ENCODE results near the gene AAGAB. TPM values are rescaled to one million over a fixed set of nuclear protein-coding genes. Genes with fewer than 3 reads are reported as not detected.

AAGAB gene
- total RNA-seq, 1 donor from 2014 or later, result 60.5 TPM

- Mint-ChIP-seq H3K4me1 (ENCODE audit: low read depth) (peaks cover 2% of the 10 kb centered on the region), H3K9me3 (ENCODE audit: low read depth) (no peaks in the 10 kb centered on the region), H3K27ac (no peak overlapping the region), H3K27me3 (no peaks in the 10 kb centered on the region), H3K4me3 (ENCODE audit: low read depth) (no peak overlapping the region), H3K36me3 (ENCODE audit: insufficient read depth) (peaks cover 14% of the 10 kb centered on the region)
- TF ChIP-seq CTCF (IDR thresholded peaks at IDR 0.05; ENCODE audit: unreplicated experiment), result no peak
- no peak for DNase-seq (ENCODE audit: low spot score, unreplicated experiment)
These were observed 70.9 kb downstream of the AAGAB start for GRCh38 chr15:67183443-67184169.

- TF ChIP-seq CTCF (IDR thresholded peaks at IDR 0.05; ENCODE audit: unreplicated experiment), result no peak
- no peaks in the 10 kb centered on the region for H3K27me3 Mint-ChIP-seq
- DNase-seq (ENCODE audit: low spot score, unreplicated experiment), result no peak
- H3K27ac Mint-ChIP-seq, result no peak overlapping the region
- no peaks in the 10 kb centered on the region for H3K9me3 Mint-ChIP-seq (ENCODE audit: low read depth)
- peaks cover 10% of the 10 kb centered on the region for H3K36me3 Mint-ChIP-seq (ENCODE audit: insufficient read depth)
- H3K4me1 Mint-ChIP-seq (ENCODE audit: low read depth), result peaks cover 12% of the 10 kb centered on the region
- no peak overlapping the region for H3K4me3 Mint-ChIP-seq (ENCODE audit: low read depth)
These were observed 73.2 kb downstream of the AAGAB start for GRCh38 chr15:67181221-67181639.

- H3K9me3 Mint-ChIP-seq (ENCODE audit: low read depth), result no peaks in the 10 kb centered on the region
- no peaks in the 10 kb centered on the region for H3K27me3 Mint-ChIP-seq
- H3K36me3 Mint-ChIP-seq (ENCODE audit: insufficient read depth), result peaks cover 10% of the 10 kb centered on the region
- H3K4me1 Mint-ChIP-seq (ENCODE audit: low read depth), result peaks cover 12% of the 10 kb centered on the region
- H3K4me3 Mint-ChIP-seq (ENCODE audit: low read depth), result no peak overlapping the region
- no peak for DNase-seq (ENCODE audit: low spot score, unreplicated experiment)
- TF ChIP-seq CTCF (IDR thresholded peaks at IDR 0.05; ENCODE audit: unreplicated experiment), result peak; percentile 12
- no peak overlapping the region for H3K27ac Mint-ChIP-seq
These were observed 73.8 kb downstream of the AAGAB start for GRCh38 chr15:67180514-67181191.

- Mint-ChIP-seq H3K4me3 (ENCODE audit: low read depth) (no peak overlapping the region), H3K9me3 (ENCODE audit: low read depth) (no peaks in the 10 kb centered on the region), H3K36me3 (ENCODE audit: insufficient read depth) (peaks cover 10% of the 10 kb centered on the region), H3K4me1 (ENCODE audit: low read depth) (peaks cover 12% of the 10 kb centered on the region), H3K27ac (peak overlapping the region; percentile 75), H3K27me3 (no peaks in the 10 kb centered on the region)
- TF ChIP-seq CTCF (IDR thresholded peaks at IDR 0.05; ENCODE audit: unreplicated experiment), result no peak
- no peak for DNase-seq (ENCODE audit: low spot score, unreplicated experiment)
These were observed 74.4 kb downstream of the AAGAB start for GRCh38 chr15:67180035-67180434.

GRCh38 chr15:67179411-67179995 is 75.0 kb downstream of the AAGAB start:
- H3K4me1 Mint-ChIP-seq (ENCODE audit: low read depth), result peaks cover 12% of the 10 kb centered on the region
- H3K36me3 Mint-ChIP-seq (ENCODE audit: insufficient read depth), result peaks cover 12% of the 10 kb centered on the region
- peak overlapping the region; percentile 49 for H3K27ac Mint-ChIP-seq
- TF ChIP-seq CTCF (IDR thresholded peaks at IDR 0.05; ENCODE audit: unreplicated experiment), result no peak
- H3K4me3 Mint-ChIP-seq (ENCODE audit: low read depth), result no peak overlapping the region
- no peaks in the 10 kb centered on the region for H3K27me3 Mint-ChIP-seq
- no peak for DNase-seq (ENCODE audit: low spot score, unreplicated experiment)
- H3K9me3 Mint-ChIP-seq (ENCODE audit: low read depth), result no peaks in the 10 kb centered on the region
